ENCODE data around the gene LRMDA.

- TF ChIP-seq CTCF (IDR thresholded peaks at IDR 0.05): no peak
- TF ChIP-seq POLR2A (IDR thresholded peaks at IDR 0.05): no peak
Observed at GRCh38 chr10:76382381-76382851, 951.0 kb downstream of the LRMDA start.
